Stimulated activated memory B cell treated with anti-CD40 and anti-IgM and Interleukin-4, amounts not matched to agents 10 μg/mL and 1 μg/mL and 100 μg/mL, for 72 hours (primary cell): ENCODE measurements around the gene NDUFAF7.
"Not testable (repeated sequence)": the region's sequence is repeated elsewhere in the genome, so short reads cannot be mapped to it uniquely, and the experiment has no call there.

ENCODE experiments used
- ATAC-seq: fragments of 150-1000 bp; cut with Tn5 transposase; 2 replicates; pipeline ENCODE4 v1.10.0; 2021
- H3K27ac Mint-ChIP-seq: one replicate; pipeline ENCODE4 v1.8.0; 2022; ENCODE audit warnings: mild to moderate bottlenecking, mixed read lengths
- H3K27me3 Mint-ChIP-seq: one replicate; pipeline ENCODE4 v1.8.0; 2022; ENCODE audit warnings: mixed read lengths
- H3K36me3 Mint-ChIP-seq: one replicate; pipeline ENCODE4 v1.8.0; 2022; ENCODE audit warnings: mixed read lengths
- H3K4me1 Mint-ChIP-seq: one replicate; pipeline ENCODE4 v1.8.0; 2022; ENCODE audit warnings: mixed read lengths
- H3K4me3 Mint-ChIP-seq: one replicate; pipeline ENCODE4 v1.8.0; 2022; ENCODE audit warnings: mild to moderate bottlenecking, moderate library complexity, mixed read lengths
- H3K9me3 Mint-ChIP-seq: one replicate; pipeline ENCODE4 v1.8.0; 2022; ENCODE audit warnings: mixed read lengths

The NDUFAF7 gene

GRCh38 chr2:37287966-37288365, 56.5 kb downstream of the NDUFAF7 start:
- Mint-ChIP-seq H3K4me3 (no peak overlapping the region), H3K27me3 (no peaks in the 10 kb centered on the region), H3K9me3 (no peaks in the 10 kb centered on the region), H3K36me3 (peaks cover 35% of the 10 kb centered on the region), H3K4me1 (peaks cover 6% of the 10 kb centered on the region), H3K27ac (no peak overlapping the region)
- no peak for ATAC-seq

DNA sequence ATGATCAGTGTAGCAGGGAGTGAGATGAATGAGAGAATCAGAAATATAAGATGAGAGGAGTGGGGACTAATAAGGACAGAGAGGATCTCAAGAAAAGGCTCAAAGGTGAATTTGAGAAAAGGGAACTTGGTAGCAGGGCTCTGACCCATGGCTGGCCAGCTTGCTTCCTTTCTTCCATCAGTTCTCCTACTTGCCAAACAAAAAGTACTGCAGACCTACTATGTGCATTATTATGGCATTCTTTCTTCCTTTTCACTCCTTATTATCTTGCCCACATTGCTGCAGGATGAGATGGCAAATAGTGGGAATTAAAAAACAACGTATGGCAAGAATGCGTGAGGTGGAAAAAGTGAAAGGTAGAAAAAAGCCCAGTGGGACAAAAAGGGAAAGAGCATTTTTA, 60.2 kb downstream of the NDUFAF7 start:
- H3K27me3 Mint-ChIP-seq: no peaks in the 10 kb centered on the region
- no peak for ATAC-seq
- no peak overlapping the region for H3K4me3 Mint-ChIP-seq
- peaks cover 34% of the 10 kb centered on the region for H3K36me3 Mint-ChIP-seq
- peaks cover 18% of the 10 kb centered on the region for H3K4me1 Mint-ChIP-seq
- H3K27ac Mint-ChIP-seq: peak overlapping the region; percentile 8
- H3K9me3 Mint-ChIP-seq: no peaks in the 10 kb centered on the region

- not testable (repeated sequence) for H3K9me3 Mint-ChIP-seq, H3K27me3 Mint-ChIP-seq, ATAC-seq, H3K4me3 Mint-ChIP-seq
- Mint-ChIP-seq H3K4me1 (peaks cover 31% of the 10 kb centered on the region), H3K36me3 (peaks cover 28% of the 10 kb centered on the region), H3K27ac (peak overlapping the region; percentile 14)
Measured at GRCh38 chr2:37294858-37295257, 63.4 kb downstream of the NDUFAF7 start.

GRCh38 chr2:37295469-37296073, 64.1 kb downstream of the NDUFAF7 start:
- peak overlapping the region; percentile 14 for H3K27ac Mint-ChIP-seq
- ATAC-seq: no peak
- no peaks in the 10 kb centered on the region for H3K9me3 Mint-ChIP-seq
- H3K27me3 Mint-ChIP-seq: no peaks in the 10 kb centered on the region
- H3K4me3 Mint-ChIP-seq: no peak overlapping the region
- peaks cover 21% of the 10 kb centered on the region for H3K36me3 Mint-ChIP-seq
- peaks cover 32% of the 10 kb centered on the region for H3K4me1 Mint-ChIP-seq

DNA sequence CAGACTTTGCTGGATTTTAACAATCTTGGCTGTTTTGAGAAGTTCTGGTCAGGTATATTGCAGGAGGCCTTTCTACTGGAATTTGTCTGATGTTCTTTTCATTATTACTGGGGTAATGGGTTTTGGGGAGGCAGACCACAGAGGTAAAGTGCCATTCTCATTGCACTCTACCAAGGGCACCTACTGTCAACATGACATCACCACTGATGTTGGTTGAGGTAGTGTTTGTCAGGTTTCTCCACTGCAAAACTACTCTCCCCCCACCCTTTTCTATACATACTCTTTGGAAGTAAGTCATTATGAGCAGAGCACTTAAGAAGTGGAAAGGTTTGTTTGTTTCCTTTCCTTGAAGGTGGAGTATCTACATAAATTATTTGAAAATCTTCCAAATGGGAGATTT, 66.2 kb downstream of the NDUFAF7 start:
- no peaks in the 10 kb centered on the region for H3K27me3 Mint-ChIP-seq
- no peak overlapping the region for H3K4me3 Mint-ChIP-seq
- no peak overlapping the region for H3K27ac Mint-ChIP-seq

More for the DNA sequence above, 66.2 kb downstream of the NDUFAF7 start:
- Mint-ChIP-seq H3K36me3 (peaks cover 10% of the 10 kb centered on the region), H3K4me1 (peaks cover 31% of the 10 kb centered on the region), H3K9me3 (no peaks in the 10 kb centered on the region)
- ATAC-seq: no peak
